ENCODE measurements around the gene MDGA2. TPM values are rescaled to one million over a fixed set of nuclear protein-coding genes. Genes with fewer than 3 reads are reported as not detected.

The MDGA2 gene
- total RNA-seq, 1 donor from 2014 or later: 8.1 TPM

DNA sequence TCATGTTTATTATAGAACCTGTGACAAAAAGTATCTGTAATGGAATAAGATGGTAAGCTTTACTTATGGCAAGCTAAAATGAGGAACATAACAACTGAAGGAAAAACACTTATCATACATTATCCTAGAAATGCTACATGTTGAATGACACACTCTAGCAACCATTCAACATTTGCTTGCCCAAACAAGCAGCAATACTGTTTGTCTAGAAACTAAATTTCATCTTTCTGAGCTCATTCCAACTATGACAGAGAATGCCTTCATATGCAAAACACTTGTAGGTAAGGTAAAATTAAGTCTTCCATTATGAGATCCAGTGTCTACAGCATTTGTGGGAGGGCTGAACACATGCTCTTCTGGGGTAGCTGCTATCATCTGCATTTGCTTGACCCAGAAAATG, 108.1 kb downstream of the MDGA2 start:
- Mint-ChIP-seq H3K27me3 (ENCODE audit: unreplicated experiment) (peaks cover 6% of the 10 kb centered on the region), H3K27ac (ENCODE audit: unreplicated experiment) (no peak overlapping the region), H3K9me3 (ENCODE audit: unreplicated experiment) (no peaks in the 10 kb centered on the region), H3K36me3 (ENCODE audit: low read depth, unreplicated experiment) (no peaks in the 10 kb centered on the region), H3K4me1 (ENCODE audit: unreplicated experiment) (no peaks in the 10 kb centered on the region), H3K4me3 (ENCODE audit: unreplicated experiment) (no peak overlapping the region)
- DNase-seq (ENCODE audit: low spot score): no peak
- TF ChIP-seq CTCF (IDR thresholded peaks at IDR 0.05; ENCODE audit: unreplicated experiment): no peak

DNA sequence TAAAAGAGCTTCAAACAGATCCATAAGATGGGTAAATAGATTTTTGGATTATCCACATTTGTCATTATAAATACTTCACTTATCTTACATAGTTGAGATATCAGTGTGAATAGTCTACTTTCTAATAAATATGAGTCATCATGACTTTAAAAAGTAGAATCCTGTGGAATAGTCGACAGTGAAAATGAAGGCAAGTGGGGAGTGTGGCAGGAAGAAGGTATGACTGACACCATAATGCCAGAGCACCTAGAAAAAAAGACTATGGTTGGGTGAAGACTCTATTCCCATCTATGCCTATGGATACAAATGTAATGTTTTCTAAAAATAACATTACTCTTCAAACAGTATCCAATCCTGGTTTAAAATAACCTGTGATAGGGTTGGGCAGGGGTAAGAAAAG, 117.5 kb downstream of the MDGA2 start:
- Mint-ChIP-seq H3K9me3 (ENCODE audit: unreplicated experiment) (no peaks in the 10 kb centered on the region), H3K4me3 (ENCODE audit: unreplicated experiment) (no peak overlapping the region), H3K27ac (ENCODE audit: unreplicated experiment) (no peak overlapping the region)

GRCh38 chr14:47555333-47555732, 120.1 kb downstream of the MDGA2 start:
- no peak overlapping the region for H3K4me3 Mint-ChIP-seq (ENCODE audit: unreplicated experiment)
- no peak overlapping the region for H3K27ac Mint-ChIP-seq (ENCODE audit: unreplicated experiment)
- peaks cover 15% of the 10 kb centered on the region for H3K4me1 Mint-ChIP-seq (ENCODE audit: unreplicated experiment)
- TF ChIP-seq CTCF (IDR thresholded peaks at IDR 0.05; ENCODE audit: unreplicated experiment): no peak
- no peaks in the 10 kb centered on the region for H3K9me3 Mint-ChIP-seq (ENCODE audit: unreplicated experiment)
- H3K36me3 Mint-ChIP-seq (ENCODE audit: low read depth, unreplicated experiment): no peaks in the 10 kb centered on the region
- no peaks in the 10 kb centered on the region for H3K27me3 Mint-ChIP-seq (ENCODE audit: unreplicated experiment)
- DNase-seq (ENCODE audit: low spot score): no peak

More for the DNA sequence above, 117.5 kb downstream of the MDGA2 start:
- DNase-seq (ENCODE audit: low spot score): no peak
- TF ChIP-seq CTCF (IDR thresholded peaks at IDR 0.05; ENCODE audit: unreplicated experiment): no peak
- Mint-ChIP-seq H3K27me3 (ENCODE audit: unreplicated experiment) (no peaks in the 10 kb centered on the region), H3K4me1 (ENCODE audit: unreplicated experiment) (peaks cover 8% of the 10 kb centered on the region), H3K36me3 (ENCODE audit: low read depth, unreplicated experiment) (no peaks in the 10 kb centered on the region)

- H3K9me3 Mint-ChIP-seq (ENCODE audit: unreplicated experiment): no peaks in the 10 kb centered on the region
- TF ChIP-seq CTCF (IDR thresholded peaks at IDR 0.05; ENCODE audit: unreplicated experiment): no peak
- no peak for DNase-seq (ENCODE audit: low spot score)
These were observed 125.5 kb downstream of the MDGA2 start for GRCh38 chr14:47549886-47550285.

GRCh38 chr14:47543459-47543858, 131.9 kb downstream of the MDGA2 start:
- DNase-seq (ENCODE audit: low spot score): no peak
- Mint-ChIP-seq H3K36me3 (ENCODE audit: low read depth, unreplicated experiment) (no peaks in the 10 kb centered on the region), H3K4me3 (ENCODE audit: unreplicated experiment) (no peak overlapping the region), H3K4me1 (ENCODE audit: unreplicated experiment) (peaks cover 31% of the 10 kb centered on the region), H3K27ac (ENCODE audit: unreplicated experiment) (no peak overlapping the region), H3K27me3 (ENCODE audit: unreplicated experiment) (peaks cover 3% of the 10 kb centered on the region), H3K9me3 (ENCODE audit: unreplicated experiment) (no peaks in the 10 kb centered on the region)
- TF ChIP-seq CTCF (IDR thresholded peaks at IDR 0.05; ENCODE audit: unreplicated experiment): no peak

More at GRCh38 chr14:47549886-47550285, 125.5 kb downstream of the MDGA2 start:
- H3K4me1 Mint-ChIP-seq (ENCODE audit: unreplicated experiment): peaks cover 22% of the 10 kb centered on the region
- no peak overlapping the region for H3K4me3 Mint-ChIP-seq (ENCODE audit: unreplicated experiment)
- no peaks in the 10 kb centered on the region for H3K36me3 Mint-ChIP-seq (ENCODE audit: low read depth, unreplicated experiment)
- H3K27me3 Mint-ChIP-seq (ENCODE audit: unreplicated experiment): no peaks in the 10 kb centered on the region
- H3K27ac Mint-ChIP-seq (ENCODE audit: unreplicated experiment): no peak overlapping the region

Measured in endothelial cell (in vitro differentiated cells).